Measurements from ENCODE around the gene UVRAG.

Gene UVRAG

GRCh38 chr11:76189682-76190081 lies 374.7 kb downstream of the UVRAG start:
- no peak overlapping the region for H3K9ac ChIP-seq (ENCODE audit: insufficient read length, low read depth)
- H3K36me3 ChIP-seq (ENCODE audit: insufficient read depth, insufficient read length, low read length): peaks cover 8% of the 10 kb centered on the region
- TF ChIP-seq YY1 (IDR thresholded peaks at IDR 0.05; ENCODE audit: insufficient read depth, insufficient read length) (no peak), ZNF274 (IDR thresholded peaks at IDR 0.05; ENCODE audit: low read depth, low read length) (no peak), SUZ12 (IDR thresholded peaks at IDR 0.05; ENCODE audit: extremely low read depth, insufficient read depth, insufficient read length) (no peak)
- peaks cover 10% of the 10 kb centered on the region for H3K4me1 ChIP-seq (ENCODE audit: insufficient read depth, insufficient read length)
- no peaks in the 10 kb centered on the region for H3K27me3 ChIP-seq (ENCODE audit: insufficient read depth, insufficient read length)
- no peak overlapping the region for H3K4me3 ChIP-seq (ENCODE audit: insufficient read length, low read depth)
- no peak for DNase-seq (ENCODE audit: low read depth, low spot score)
- peaks cover 3% of the 10 kb centered on the region; the same call in 1 of the 2 replicates for H3K9me3 ChIP-seq (ENCODE audit: insufficient read depth, low read length)

- H3K4me1 ChIP-seq (ENCODE audit: insufficient read depth, insufficient read length): peaks cover 3% of the 10 kb centered on the region
- H3K36me3 ChIP-seq (ENCODE audit: insufficient read depth, insufficient read length, low read length): peaks cover 8% of the 10 kb centered on the region
- no peak for DNase-seq (ENCODE audit: low read depth, low spot score)
- H3K9ac ChIP-seq (ENCODE audit: insufficient read length, low read depth): no peak overlapping the region
- no peaks in the 10 kb centered on the region for H3K27me3 ChIP-seq (ENCODE audit: insufficient read depth, insufficient read length)
- TF ChIP-seq SUZ12 (IDR thresholded peaks at IDR 0.05; ENCODE audit: extremely low read depth, insufficient read depth, insufficient read length) (no peak), ZNF274 (IDR thresholded peaks at IDR 0.05; ENCODE audit: low read depth, low read length) (no peak), YY1 (IDR thresholded peaks at IDR 0.05; ENCODE audit: insufficient read depth, insufficient read length) (no peak)
- H3K4me3 ChIP-seq (ENCODE audit: insufficient read length, low read depth): no peak overlapping the region
- peaks cover 3% of the 10 kb centered on the region; the same call in 1 of the 2 replicates for H3K9me3 ChIP-seq (ENCODE audit: insufficient read depth, low read length)
Observed at GRCh38 chr11:76190376-76190775, 375.4 kb downstream of the UVRAG start.
